HepG2 (cell line): ENCODE data around the gene ALX4. TPM values are rescaled to one million over a fixed set of nuclear protein-coding genes. Genes with fewer than 3 reads are reported as not detected.

Experiments used
- ATAC-seq: fragments of 200-7000 bp; cut with Tn5 transposase; 3 replicates; pipeline ENCODE4 v1.9.1; 2020; ENCODE audit warnings: mild to moderate bottlenecking, moderate library complexity
- BruUV-seq: library from RNA; stranded (reverse); fragments of 400-500 nt; replicated peaks from 2 replicates; lab custom pipeline; 2021; lab: Mats Ljungman, UMichigan
- CTCF ChIA-PET: fragments of 300-600 bp; formaldehyde crosslinking; extraction: SDS; loops from one replicate; lab custom pipeline; 2021; ENCODE audit warnings: low total read pairs, inconsistent platforms, low intra/inter-chr PET ratio; lab: Yijun Ruan, JAX
- POLR2A ChIA-PET: fragments of 350-600 bp; sonication (Branson Sonifier 250); formaldehyde crosslinking; loops from one replicate; lab custom pipeline; 2020; ENCODE audit warnings: antibody characterized with exemption, inconsistent platforms; lab: Yijun Ruan, JAX
- DNase-seq: peaks from one replicate; pipeline ENCODE4 v3.0.0-alpha.2; 2015; ENCODE audit warnings: low spot score
- FAIRE-seq: peaks from 3 replicates; lab custom pipeline; 2011; peaks lifted over from hg19 to GRCh38; lab: Jason Lieb, UNC
- H2AFZ ChIP-seq: one replicate; pipeline ENCODE4 v1.6.1; 2011; ENCODE audit warnings: low read length, inconsistent platforms
- H3K27ac ChIP-seq: fragments of 300-600 bp; 3 replicates; pipeline ENCODE4 v1.8.0; 2011; ENCODE audit warnings: mixed run types, mild to moderate bottlenecking, mixed read lengths, low read length, inconsistent platforms; ENCODE audit not compliant: insufficient read depth; ENCODE audit errors: extremely low read length
- H3K27me3 ChIP-seq, 2 experiments: fragments of 200-600 bp in 1 of 2; 2 replicates in 1 of 2; 3 replicates in 1 of 2; pipeline versions ENCODE4 v1.6.0 to v1.8.0; 2011; ENCODE audit warnings: low read length in 2 of 2, mild to moderate bottlenecking in 2 of 2, moderate library complexity in 2 of 2, inconsistent platforms in 1 of 2; ENCODE audit not compliant: insufficient read depth in 2 of 2, control insufficient read depth in 1 of 2
- H3K36me3 ChIP-seq, 2 experiments: fragments of 200-600 bp in 1 of 2; replicated peaks in 1 of 2; 2 replicates in 1 of 2; 3 replicates in 1 of 2; pipeline versions ENCODE4 v1.5.1 to v1.8.0; 2011; ENCODE audit warnings: low read length in 2 of 2, inconsistent platforms in 1 of 2; ENCODE audit not compliant: insufficient read depth in 2 of 2, control insufficient read depth in 1 of 2
- H3K4me1 ChIP-seq: 2 replicates; pipeline ENCODE4 v1.5.1; 2012; ENCODE audit warnings: low read length, inconsistent platforms; ENCODE audit not compliant: insufficient read depth
- H3K4me2 ChIP-seq: 2 replicates; pipeline ENCODE4 v1.6.0; 2011; ENCODE audit warnings: low read depth, low read length, inconsistent platforms
- H3K4me3 ChIP-seq, 3 experiments: fragments of 200-600 bp in 1 of 3; sonication (generic), shearing (Covaris generic) in 1 of 3; replicated peaks in 1 of 3; 2 replicates each; pipeline ENCODE4 v1.5.1; 2011 to 2016; ENCODE audit warnings: low read length in 3 of 3, inconsistent platforms in 2 of 3, low read depth in 2 of 3, mild to moderate bottlenecking in 2 of 3, control low read depth in 1 of 3, mixed read lengths in 1 of 3; ENCODE audit not compliant: insufficient read depth in 1 of 3
- H3K79me2 ChIP-seq: one replicate; pipeline ENCODE4 v1.6.1; 2011; ENCODE audit warnings: low read length, inconsistent platforms; ENCODE audit not compliant: insufficient read depth
- H3K9ac ChIP-seq: 2 replicates; pipeline ENCODE4 v1.6.0; 2011; ENCODE audit warnings: mild to moderate bottlenecking, low read depth, low read length, inconsistent platforms; ENCODE audit not compliant: insufficient read depth
- H3K9me3 ChIP-seq: 2 replicates; pipeline ENCODE4 v1.5.1; 2012; ENCODE audit warnings: mild to moderate bottlenecking, low read length
- H4K20me1 ChIP-seq: 2 replicates; pipeline ENCODE4 v1.6.0; 2011; ENCODE audit warnings: inconsistent platforms, mild to moderate bottlenecking, low read length, moderate library complexity; ENCODE audit not compliant: insufficient read depth
- HNRNPK ChIP-seq: fragments of 200-400 bp; formaldehyde crosslinking; IDR thresholded peaks from 2 replicates; pipeline ENCODE4 v1.6.1; 2018; ENCODE audit warnings: low read length, low read depth, moderate library complexity, mild to moderate bottlenecking; ENCODE audit not compliant: poor library complexity, severe bottlenecking
- NRL ChIP-seq: sonication (generic); formaldehyde crosslinking; IDR thresholded peaks from 2 replicates; pipeline ENCODE4 v1.5.0; 2020; ENCODE audit warnings: missing genetic modification reagents, mild to moderate bottlenecking, moderate library complexity, borderline replicate concordance
- PPARG ChIP-seq: conservative IDR thresholded peaks from 2 replicates; pipeline ENCODE4 v1.6.1; 2016; ENCODE audit warnings: missing biosample characterization, missing genetic modification reagents
- SMAD1 ChIP-seq: sonication (generic); formaldehyde crosslinking; IDR thresholded peaks from 2 replicates; pipeline ENCODE4 v1.4.0; 2020; ENCODE audit warnings: missing genetic modification reagents, low read depth, mild to moderate bottlenecking, borderline replicate concordance
- TFE3 ChIP-seq: IDR thresholded peaks from 2 replicates; pipeline ENCODE4 v1.6.1; 2016
- WIZ ChIP-seq: sonication (generic); formaldehyde crosslinking; IDR thresholded peaks from 2 replicates; pipeline ENCODE4 v1.5.1; 2020; ENCODE audit warnings: mild to moderate bottlenecking, missing genetic modification reagents
- ZKSCAN8 ChIP-seq: IDR thresholded peaks from 2 replicates; pipeline ENCODE4 v1.6.1; 2016; ENCODE audit warnings: borderline replicate concordance, missing genetic modification reagents, missing compliant biosample characterization
- ZMYM2 ChIP-seq: sonication (generic); formaldehyde crosslinking; IDR thresholded peaks from 2 replicates; pipeline ENCODE4 v1.8.0; 2022; ENCODE audit warnings: mild to moderate bottlenecking, missing genetic modification reagents
- ZNF124 ChIP-seq: sonication (generic); formaldehyde crosslinking; IDR thresholded peaks from 2 replicates; pipeline ENCODE4 v1.4.0; 2020; ENCODE audit warnings: missing genetic modification reagents
- ZNF430 ChIP-seq: sonication (generic); formaldehyde crosslinking; IDR thresholded peaks from 2 replicates; pipeline ENCODE4 v1.9.0; 2021; ENCODE audit warnings: mild to moderate bottlenecking, missing genetic modification reagents
- ZNF513 ChIP-seq: sonication (generic); formaldehyde crosslinking; conservative IDR thresholded peaks from 2 replicates; pipeline ENCODE4 v1.5.0; 2020; ENCODE audit warnings: missing genetic modification reagents
- ZNF563 ChIP-seq: sonication (generic); formaldehyde crosslinking; IDR thresholded peaks from 2 replicates; pipeline ENCODE4 v1.8.0; 2022; ENCODE audit warnings: mild to moderate bottlenecking, moderate library complexity, missing genetic modification reagents
- ZNF687 ChIP-seq: sonication (generic); formaldehyde crosslinking; IDR thresholded peaks from 2 replicates; pipeline ENCODE4 v1.5.1; 2020; ENCODE audit warnings: mild to moderate bottlenecking, missing genetic modification reagents, moderate library complexity
- ZNF746 ChIP-seq: sonication (generic); formaldehyde crosslinking; IDR thresholded peaks from 2 replicates; pipeline ENCODE4 v1.8.0; 2022; ENCODE audit warnings: mild to moderate bottlenecking, missing genetic modification reagents
- ZNF839 ChIP-seq: sonication (generic); formaldehyde crosslinking; IDR thresholded peaks from 2 replicates; pipeline ENCODE4 v1.4.0; 2020; ENCODE audit warnings: missing genetic modification reagents, mild to moderate bottlenecking, borderline replicate concordance
- WGBS: methylation state at CpG from one replicate; pipeline ENCODE4 v1.1.6; 2017; ENCODE audit warnings: low lambda C conversion rate; 5-methylcytosine and 5-hydroxymethylcytosine counted together
- in situ Hi-C: cut with HindIII; loops from 2 replicates; pipeline ENCODE4 v1.10.0; 2017; ENCODE audit warnings: low pct_unique_long_range_greater_than_20kb; ENCODE audit not compliant: extremely low pct_ligation_motif_present
- intact Hi-C: fragments of 100-400 bp; cut with micrococcal nuclease; formaldehyde crosslinking; loops from one replicate; pipeline ENCODE4 v1.10.0; 2022; ENCODE audit not compliant: unreplicated experiment
- polyA plus RNA-seq, 8 experiments: library from polyadenylated mRNA; depleted of rRNA in 3 of 8; stranded (reverse) in 7 of 8; unstranded in 1 of 8; fragments of >200 nt; fragmentation: Illumina TruSeq in 4 of 8; extraction: Trizol in 4 of 8; gene quantifications; 2 replicates each; pipeline versions ENCODE4 v1.2.1 to v1.2.3, GENCODE V29; 2011 to 2016; ENCODE audit warnings: low read depth in 4 of 8, missing spikeins in 1 of 8, mixed read lengths in 1 of 8; ENCODE audit not compliant: insufficient read depth in 1 of 8
- total RNA-seq, 5 experiments: library from RNA; depleted of rRNA; stranded (reverse); fragments of >200 nt; fragmentation: Illumina TruSeq; extraction: Trizol; gene quantifications; 2 replicates each; pipeline ENCODE4 v1.2.3, GENCODE V29; 2016; ENCODE audit warnings: low read depth in 1 of 5

The ALX4 gene
- total and polyA plus RNA-seq, 2 of the 13 experiments (the other 11 are each of a cell fraction or from before 2014, with no cell fraction given) = not detected

- 0 out of 2 replicates have a peak, but pooled peaks cover 7% of the 10 kb centered on the region for H3K9me3 ChIP-seq
- ATAC-seq (no peak), FAIRE-seq (no peak), DNase-seq (no peak)
- peaks cover 1 to 12% of the 10 kb centered on the region in 2 experiments; a peak in 2 of 5 replicates for H3K27me3 ChIP-seq
- peaks cover 7% of the 10 kb centered on the region; the same call in 1 of the 2 replicates for H3K4me1 ChIP-seq
- BruUV-seq = no TSS peak
- WGBS = 72% methylated on average over 5 of the region's 5 CpGs
- ChIA-PET POLR2A (no interaction called here), CTCF (no interaction called here)
- no peaks in the 10 kb centered on the region for H4K20me1 ChIP-seq
- H3K4me3 ChIP-seq = no peak overlapping the region
- H3K36me3 ChIP-seq = no peaks in the 10 kb centered on the region
- no peak overlapping the region for H3K27ac ChIP-seq
- H3K79me2 ChIP-seq = no peaks in the 10 kb centered on the region
- H3K9ac ChIP-seq = no peak overlapping the region
- H2AFZ ChIP-seq = no peak overlapping the region
- no peak for TF ChIP-seq ZMYM2
- no peak for TF ChIP-seq TFE3 (CRISPR knock-in tag)
- no peak for TF ChIP-seq ZNF839 (CRISPR knock-in tag)
- TF ChIP-seq PPARG = no peak
- no peak for TF ChIP-seq ZNF513 (CRISPR knock-in tag)
- no peak for TF ChIP-seq SMAD1 (CRISPR knock-in tag)
- TF ChIP-seq NRL (CRISPR knock-in tag) = no peak
- no peak for TF ChIP-seq ZNF746 (CRISPR knock-in tag)
- TF ChIP-seq ZNF563 (CRISPR knock-in tag) = no peak
- no peak for TF ChIP-seq WIZ (CRISPR knock-in tag)
- TF ChIP-seq ZNF687 (CRISPR knock-in tag) = no peak
- TF ChIP-seq ZNF124 = no peak
- no peak for TF ChIP-seq ZNF430 (CRISPR knock-in tag)
- TF ChIP-seq HNRNPK = no peak
- no peak for TF ChIP-seq ZKSCAN8 (CRISPR knock-in tag)
- intact Hi-C loops (no loop called here), in situ Hi-C loops (loop anchor here (25.0 kb wide), 1 partner anchor 255 kb away; no protein-coding TSS in a partner anchor)
- H3K4me2 ChIP-seq = no peak overlapping the region
These were observed 27.3 kb downstream of the ALX4 start for GRCh38 chr11:44282620-44283019.
